GM12878 (cell line): Measurements from ENCODE around the gene SH3GL2. TPM values are rescaled to one million over a fixed set of nuclear protein-coding genes. Genes with fewer than 3 reads are reported as not detected.

Experiments used
- ATAC-seq: fragments of 200-7000 bp; cut with Tn5 transposase; 3 replicates; pipeline ENCODE4 v1.9.1; 2020; ENCODE audit warnings: mild to moderate bottlenecking, moderate library complexity
- BruUV-seq: library from RNA; stranded (reverse); fragments of 400-500 nt; replicated peaks from 2 replicates; lab custom pipeline; 2021; lab: Mats Ljungman, UMichigan
- CTCF ChIA-PET: fragments of 300-600 bp; sonication (Branson Sonifier 250); formaldehyde crosslinking; extraction: SDS; loops from one replicate; lab custom pipeline; 2021; ENCODE audit warnings: inconsistent platforms; lab: Yijun Ruan, JAX
- POLR2A ChIA-PET: fragments of 350-600 bp; formaldehyde crosslinking; extraction: SDS; loops from one replicate; lab custom pipeline; 2021; ENCODE audit warnings: inconsistent platforms; lab: Charles Lee
- RAD21 ChIA-PET: fragments of 300-600 bp; sonication (Branson Sonifier 250); formaldehyde crosslinking; loops from one replicate; lab custom pipeline; 2023; ENCODE audit warnings: antibody characterized with exemption; ENCODE audit not compliant: unreplicated experiment; lab: Charles Lee
- SMC1A ChIA-PET: fragments of 300-600 bp; sonication (Branson Sonifier 250); formaldehyde crosslinking; loops from one replicate; lab custom pipeline; 2023; ENCODE audit not compliant: unreplicated experiment, uncharacterized antibody; lab: Charles Lee
- DNase-seq: peaks from one replicate; pipeline ENCODE4 v3.0.0-alpha.2; 2011; ENCODE audit warnings: low read depth, low spot score
- FAIRE-seq: peaks from 3 replicates; lab custom pipeline; 2011; peaks lifted over from hg19 to GRCh38; lab: Jason Lieb, UNC
- H2AFZ ChIP-seq: 2 replicates; pipeline ENCODE4 v1.6.0; 2011; ENCODE audit warnings: low read depth, low read length, control low read depth; ENCODE audit not compliant: control insufficient read depth
- H3K27ac ChIP-seq: 2 replicates; pipeline ENCODE4 v1.5.1; 2011; ENCODE audit warnings: control low read depth; ENCODE audit not compliant: control insufficient read depth, insufficient read depth
- H3K27me3 ChIP-seq, 2 experiments: replicated peaks in 1 of 2; 2 replicates each; pipeline versions ENCODE4 v1.6.0 to v1.6.1; 2011; ENCODE audit warnings: low read length in 1 of 2; ENCODE audit not compliant: control insufficient read depth in 2 of 2, insufficient read depth in 2 of 2
- H3K36me3 ChIP-seq, 2 experiments: 2 replicates each; pipeline ENCODE4 v1.5.1; 2011; ENCODE audit warnings: low read length in 1 of 2; ENCODE audit not compliant: control insufficient read depth in 2 of 2, insufficient read depth in 2 of 2
- H3K4me1 ChIP-seq: 2 replicates; pipeline ENCODE4 v1.6.1; 2011; ENCODE audit warnings: mild to moderate bottlenecking, low read length, moderate library complexity, mixed read lengths; ENCODE audit not compliant: control insufficient read depth, insufficient read depth
- H3K4me2 ChIP-seq: 2 replicates; pipeline ENCODE4 v1.6.0; 2011; ENCODE audit warnings: control low read depth; ENCODE audit not compliant: control insufficient read depth, insufficient read depth
- H3K4me3 ChIP-seq: fragments of 200-600 bp; sonication (generic); 2 replicates; pipeline ENCODE4 v1.5.1; 2016
- H3K79me2 ChIP-seq: 2 replicates; pipeline ENCODE4 v1.6.0; 2011; ENCODE audit warnings: low read length; ENCODE audit not compliant: control insufficient read depth, insufficient read depth
- H3K9ac ChIP-seq: 2 replicates; pipeline ENCODE4 v1.8.0; 2011; ENCODE audit warnings: low read length, control low read depth, mixed read lengths; ENCODE audit not compliant: control insufficient read depth, insufficient read depth
- H3K9me3 ChIP-seq: replicated peaks from 3 replicates; pipeline ENCODE4 v1.5.1; 2011; ENCODE audit warnings: mild to moderate bottlenecking, low read length; ENCODE audit not compliant: control insufficient read depth, insufficient read depth
- H4K20me1 ChIP-seq: 2 replicates; pipeline ENCODE4 v1.6.0; 2011; ENCODE audit not compliant: control insufficient read depth, insufficient read depth
- BCL3 ChIP-seq: IDR thresholded peaks from 2 replicates; pipeline ENCODE4 v1.6.1; 2011; ENCODE audit warnings: borderline replicate concordance, low read depth, mild to moderate bottlenecking, moderate library complexity, low read length; ENCODE audit not compliant: insufficient read depth, poor library complexity, severe bottlenecking
- BRCA1 ChIP-seq: IDR thresholded peaks from 2 replicates; pipeline ENCODE4 v1.6.1; 2011; ENCODE audit warnings: low read depth, low read length, improper control_type of control experiment
- CBX3 ChIP-seq: fragments of 200-600 bp; sonication (generic); IDR thresholded peaks from 2 replicates; pipeline ENCODE4 v1.6.1; 2016; ENCODE audit warnings: low read depth, borderline replicate concordance
- CEBPB ChIP-seq, 2 experiments: fragments of 150-350 bp in 1 of 2; IDR thresholded peaks; 2 replicates each; pipeline ENCODE4 v1.6.1; 2012 to 2014; ENCODE audit warnings: low read depth in 2 of 2, low read length in 2 of 2, borderline replicate concordance in 1 of 2, inconsistent platforms in 1 of 2
- CHD1 ChIP-seq: IDR thresholded peaks from 2 replicates; pipeline ENCODE4 v1.6.1; 2012; ENCODE audit warnings: low read depth, low read length, improper control_type of control experiment
- FOXK2 ChIP-seq: fragments of 450-650 bp; IDR thresholded peaks from 2 replicates; pipeline ENCODE4 v1.6.1; 2017; ENCODE audit warnings: mild to moderate bottlenecking, moderate library complexity
- GATAD2B ChIP-seq: fragments of 450-650 bp; conservative IDR thresholded peaks from 2 replicates; pipeline ENCODE4 v1.6.1; 2017; ENCODE audit warnings: low read depth, mild to moderate bottlenecking, moderate library complexity
- HDAC6 ChIP-seq: fragments of 200-600 bp; sonication (generic); IDR thresholded peaks from one replicate; pipeline ENCODE4 v1.8.0; 2017; ENCODE audit warnings: antibody characterized with exemption; ENCODE audit not compliant: unreplicated experiment
- JUNB ChIP-seq: IDR thresholded peaks from 2 replicates; pipeline ENCODE4 v1.6.1; 2016; ENCODE audit warnings: antibody characterized with exemption, mild to moderate bottlenecking
- MEF2A ChIP-seq: IDR thresholded peaks from 2 replicates; pipeline ENCODE4 v1.6.1; 2011; ENCODE audit warnings: low read depth, mild to moderate bottlenecking, low read length, moderate library complexity; ENCODE audit not compliant: insufficient read depth
- RUNX3 ChIP-seq: IDR thresholded peaks from 2 replicates; pipeline ENCODE4 v1.6.1; 2012; ENCODE audit warnings: low read length, inconsistent platforms
- SMC3 ChIP-seq: IDR thresholded peaks from 2 replicates; pipeline ENCODE4 v1.6.1; 2011; ENCODE audit warnings: low read length, improper control_type of control experiment, borderline replicate concordance
- SREBF1 ChIP-seq: IDR thresholded peaks from 2 replicates; pipeline ENCODE4 v1.6.1; 2012; ENCODE audit warnings: mild to moderate bottlenecking, low read length
- YBX1 ChIP-seq: fragments of 450-650 bp; IDR thresholded peaks from 2 replicates; pipeline ENCODE4 v1.6.1; 2016; ENCODE audit warnings: antibody characterized with exemption
- ZBTB33 ChIP-seq: fragments of 450-650 bp; IDR thresholded peaks from 2 replicates; pipeline ENCODE4 v1.6.1; 2017; ENCODE audit warnings: mild to moderate bottlenecking
- ZBTB40 ChIP-seq: fragments of 450-650 bp; IDR thresholded peaks from 2 replicates; pipeline ENCODE4 v1.6.1; 2016; ENCODE audit warnings: mild to moderate bottlenecking, moderate library complexity, borderline replicate concordance
- ZSCAN29 ChIP-seq: fragments of 450-650 bp; IDR thresholded peaks from 2 replicates; pipeline ENCODE4 v1.6.1; 2017; ENCODE audit warnings: mild to moderate bottlenecking, moderate library complexity
- WGBS: methylation state at CpG from one replicate; pipeline ENCODE4 v1.1.6; 2016; ENCODE audit warnings: low lambda C conversion rate; ENCODE audit not compliant: insufficient replicate concordance, insufficient coverage; ENCODE audit errors: missing lambda C conversion rate; 5-methylcytosine and 5-hydroxymethylcytosine counted together
- in situ Hi-C: fragments of 300-500 bp; cut with MboI; formaldehyde crosslinking; loops from 9 replicates; pipeline ENCODE4 v1.14.3; 2018; ENCODE audit warnings: mixed read lengths
- intact Hi-C: fragments of 100-400 bp; cut with micrococcal nuclease; formaldehyde crosslinking; loops from one replicate; pipeline ENCODE4 v1.14.2; 2022; ENCODE audit not compliant: unreplicated experiment
- polyA plus RNA-seq, 11 experiments: library from polyadenylated mRNA; depleted of rRNA in 4 of 11; unstranded in 6 of 11; stranded (reverse) in 5 of 11; fragments of >200 nt; fragmentation: Nextera tagmentation in 4 of 11; fragmentation: Illumina TruSeq in 1 of 11; extraction: Ambion mirVana in 4 of 11; extraction: Trizol in 1 of 11; gene quantifications; 1 replicate in 1 of 11; 2 replicates in 10 of 11; pipeline versions ENCODE4 v1.2.1 to v1.2.3, GENCODE V29; 2011 to 2016; ENCODE audit warnings: inconsistent platforms in 2 of 11, missing spikeins in 2 of 11, low read depth in 1 of 11
- total RNA-seq, 4 experiments: library from RNA; depleted of rRNA in 3 of 4; stranded (reverse); fragments of >200 nt in 3 of 4; fragmentation: Illumina TruSeq in 1 of 4; extraction: Trizol in 1 of 4; gene quantifications; 2 replicates each; pipeline versions ENCODE4 v1.2.1 to v1.2.3, GENCODE V29; 2013 to 2021
- TF ChIP-seq, protein P1 (sequence below): IDR thresholded peaks from 2 replicates; pipeline ENCODE4 v1.6.1; 2011; ENCODE audit warnings: low read depth, low read length, improper control_type of control experiment, borderline replicate concordance

SH3GL2 gene
- total and polyA plus RNA-seq, 10 of the 15 experiments (the other 5 are each of a cell fraction or from before 2014, with no cell fraction given) = not detected

GRCh38 chr9:17588941-17589340 is 10.1 kb downstream of the SH3GL2 start:
- DNase-seq (no peak), ATAC-seq (no peak), FAIRE-seq (no peak)
- Histone ChIP-seq H3K27ac (no peak overlapping the region), H3K4me1 (no peaks in the 10 kb centered on the region), H3K4me2 (no peak overlapping the region), H4K20me1 (no peaks in the 10 kb centered on the region), H3K36me3 (no peaks in the 10 kb centered on the region), H2AFZ (no peak overlapping the region), H3K79me2 (no peaks in the 10 kb centered on the region), H3K9me3 (no peaks in the 10 kb centered on the region), H3K9ac (no peak overlapping the region), H3K27me3 (no peaks in the 10 kb centered on the region; a peak in 1 of 4 replicates), H3K4me3 (no peak overlapping the region)
- BruUV-seq = no TSS peak
- in situ Hi-C loops = no loop called here
- intact Hi-C loops = no loop called here
- CTCF ChIA-PET = no interaction called here
- 29% methylated on average over 4 of the region's 4 CpGs for WGBS
- POLR2A ChIA-PET = no interaction called here
- SMC1A ChIA-PET = no interaction called here
- RAD21 ChIA-PET = no interaction called here
- TF ChIP-seq FOXK2 (no peak), RUNX3 (no peak), ZBTB40 (no peak), ZBTB33 (no peak), CEBPB (IDR thresholded peaks at IDR 0.05; ENCODE audit: borderline replicate concordance in 1 of 2, low read depth in 2 of 2, low read length in 2 of 2) (no peak), SREBF1 (no peak), MEF2A (no peak), CBX3 (no peak), YBX1 (no peak), ZSCAN29 (no peak), BRCA1 (no peak), BCL3 (no peak), SMC3 (no peak), HDAC6 (no peak), GATAD2B (no peak), CHD1 (no peak), JUNB (no peak)
- TF ChIP-seq, protein P1, sequence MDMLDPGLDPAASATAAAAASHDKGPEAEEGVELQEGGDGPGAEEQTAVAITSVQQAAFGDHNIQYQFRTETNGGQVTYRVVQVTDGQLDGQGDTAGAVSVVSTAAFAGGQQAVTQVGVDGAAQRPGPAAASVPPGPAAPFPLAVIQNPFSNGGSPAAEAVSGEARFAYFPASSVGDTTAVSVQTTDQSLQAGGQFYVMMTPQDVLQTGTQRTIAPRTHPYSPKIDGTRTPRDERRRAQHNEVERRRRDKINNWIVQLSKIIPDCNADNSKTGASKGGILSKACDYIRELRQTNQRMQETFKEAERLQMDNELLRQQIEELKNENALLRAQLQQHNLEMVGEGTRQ = no peak
